PC-3 (cell line): Measurements from ENCODE around the gene GPR132. TPM values are rescaled to one million over a fixed set of nuclear protein-coding genes. Genes with fewer than 3 reads are reported as not detected.

Source experiments
- ATAC-seq: fragments of 200-7000 bp; cut with Tn5 transposase; 2 replicates; pipeline ENCODE4 v1.9.1; 2020; ENCODE audit warnings: mild to moderate bottlenecking, moderate library complexity
- BruUV-seq: library from RNA; stranded (reverse); fragments of 400-500 nt; replicated peaks from 2 replicates; lab custom pipeline; 2021; lab: Mats Ljungman, UMichigan
- CTCF ChIA-PET: fragments of 300-600 bp; sonication (Branson Sonifier 250); formaldehyde crosslinking; loops from one replicate; lab custom pipeline; 2022; ENCODE audit warnings: antibody characterized with exemption; lab: Charles Lee
- POLR2A ChIA-PET: fragments of 300-600 bp; sonication (Branson Sonifier 250); formaldehyde crosslinking; loops from one replicate; lab custom pipeline; 2022; ENCODE audit warnings: antibody characterized with exemption; ENCODE audit not compliant: unreplicated experiment; lab: Charles Lee
- DNase-seq: peaks from one replicate; pipeline ENCODE4 v3.0.0-alpha.2; 2015
- H2AFZ ChIP-seq: fragments of 300-600 bp; sonication (generic); 2 replicates; pipeline ENCODE4 v1.6.0; 2016; ENCODE audit warnings: antibody characterized with exemption, low read length
- H3F3A ChIP-seq: fragments of 300-600 bp; sonication (generic); one replicate; pipeline ENCODE4 v1.6.0; 2017; ENCODE audit warnings: antibody characterized with exemption, low read length, control low read depth, mild to moderate bottlenecking; ENCODE audit not compliant: unreplicated experiment
- H3K27ac ChIP-seq: fragments of 300-600 bp; sonication (generic); 2 replicates; pipeline ENCODE4 v1.5.1; 2016; ENCODE audit warnings: mild to moderate bottlenecking, low read length
- H3K27me3 ChIP-seq: fragments of 300-600 bp; sonication (generic); 2 replicates; pipeline ENCODE4 v1.6.1; 2016; ENCODE audit warnings: low read length, mixed read lengths
- H3K36me3 ChIP-seq: fragments of 300-600 bp; sonication (generic); 2 replicates; pipeline ENCODE4 v1.6.1; 2016; ENCODE audit warnings: low read depth, mixed run types, low read length, mixed read lengths
- H3K4me1 ChIP-seq: fragments of 300-600 bp; sonication (generic); 2 replicates; pipeline ENCODE4 v1.5.1; 2016; ENCODE audit warnings: low read length; ENCODE audit not compliant: insufficient read depth
- H3K4me2 ChIP-seq: fragments of 300-600 bp; sonication (generic); 2 replicates; pipeline ENCODE4 v1.6.0; 2016; ENCODE audit warnings: low read length
- H3K4me3 ChIP-seq: fragments of 300-600 bp; sonication (generic); 2 replicates; pipeline ENCODE4 v1.5.1; 2016; ENCODE audit warnings: mild to moderate bottlenecking, low read length, mixed read lengths
- H3K79me2 ChIP-seq: fragments of 300-600 bp; sonication (generic); 2 replicates; pipeline ENCODE4 v1.6.1; 2017; ENCODE audit warnings: low read length, mixed read lengths
- H3K9ac ChIP-seq: fragments of 300-600 bp; sonication (generic); 2 replicates; pipeline ENCODE4 v1.6.0; 2016; ENCODE audit warnings: mild to moderate bottlenecking, low read length
- H3K9me2 ChIP-seq: fragments of 300-600 bp; sonication (generic); replicated peaks from 2 replicates; pipeline ENCODE4 v1.6.1; 2016; ENCODE audit warnings: mixed run types, low read length, mixed read lengths
- H3K9me3 ChIP-seq: fragments of 300-600 bp; sonication (generic); 2 replicates; pipeline ENCODE4 v1.6.1; 2016; ENCODE audit warnings: low read length, mixed read lengths
- H4K20me1 ChIP-seq: fragments of 300-600 bp; sonication (generic); 2 replicates; pipeline ENCODE4 v1.6.1; 2016; ENCODE audit warnings: low read length, mixed read lengths
- EZH2 ChIP-seq: fragments of 300-600 bp; sonication (generic); IDR thresholded peaks from one replicate; pipeline ENCODE4 v1.6.1; 2017; ENCODE audit warnings: antibody characterized with exemption, mild to moderate bottlenecking, low read length; ENCODE audit not compliant: unreplicated experiment
- EZH2phosphoT487 ChIP-seq: fragments of 300-600 bp; sonication (generic); IDR thresholded peaks from 2 replicates; pipeline ENCODE4 v1.6.1; 2018; ENCODE audit warnings: mild to moderate bottlenecking, antibody characterized with exemption, low read length, borderline replicate concordance
- intact Hi-C: fragments of 100-400 bp; cut with micrococcal nuclease; formaldehyde crosslinking; loops from 2 replicates; pipeline ENCODE4 v1.9.0; 2023
- total RNA-seq: library from RNA; depleted of rRNA; stranded (reverse); fragments of >200 nt; gene quantifications from 2 replicates; pipeline ENCODE4 v1.2.3, GENCODE V29; 2014
- TF ChIP-seq, protein P1 (sequence below): fragments of 300-600 bp; sonication (generic); conservative IDR thresholded peaks from 2 replicates; pipeline ENCODE4 v1.5.1; 2017; ENCODE audit warnings: antibody characterized with exemption, low read depth, mild to moderate bottlenecking, low read length

The GPR132 gene
- total RNA-seq, 1 experiment from 2014 or later, result 0.04 TPM

DNA sequence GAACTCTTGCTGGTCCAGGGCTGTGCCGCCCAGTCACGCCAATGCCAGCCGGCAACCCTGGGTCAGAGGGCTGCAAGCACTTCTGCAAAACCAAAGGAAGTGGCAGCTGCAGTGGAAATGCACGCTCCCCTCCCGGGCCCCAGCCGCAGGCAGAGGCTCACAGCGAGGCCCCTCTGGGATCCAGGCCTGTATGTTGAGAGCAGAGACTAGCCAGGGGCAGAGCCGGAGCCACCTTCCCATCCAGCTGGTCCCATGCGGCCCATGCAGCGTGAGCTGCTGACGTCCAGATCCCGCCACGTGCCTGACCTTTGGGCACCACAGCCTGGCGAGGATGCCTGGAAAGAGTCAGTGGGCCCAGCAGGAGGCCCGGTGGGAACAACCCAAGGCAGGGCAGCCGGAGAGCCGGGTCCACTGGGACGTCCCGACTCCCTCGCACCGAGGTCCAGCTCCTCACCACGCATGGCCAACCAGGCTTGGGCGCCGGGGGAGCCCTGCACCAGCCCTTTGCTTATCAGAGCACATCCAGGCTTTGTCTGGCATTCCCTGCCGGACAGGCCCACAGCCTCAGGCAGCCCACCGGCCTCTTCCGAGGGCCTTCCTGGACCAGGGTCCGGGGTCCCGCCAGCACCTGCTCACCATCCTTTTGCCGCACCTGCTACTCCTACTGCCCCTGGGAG is 4.3 kb downstream of the GPR132 start:
- BruUV-seq, result no TSS peak
- Histone ChIP-seq H3K4me3 (no peak overlapping the region), H3K9me2 (no peaks in the 10 kb centered on the region), H3K4me1 (peaks cover 11% of the 10 kb centered on the region), H3K79me2 (no peaks in the 10 kb centered on the region), H3K4me2 (no peak overlapping the region), H4K20me1 (no peaks in the 10 kb centered on the region), H3F3A (no peaks in the 10 kb centered on the region), H2AFZ (no peak overlapping the region), H3K27me3 (no peaks in the 10 kb centered on the region), H3K27ac (no peak overlapping the region), H3K36me3 (no peaks in the 10 kb centered on the region), H3K9me3 (no peaks in the 10 kb centered on the region), H3K9ac (no peak overlapping the region)
- no peak for ATAC-seq
- TF ChIP-seq, protein P1, sequence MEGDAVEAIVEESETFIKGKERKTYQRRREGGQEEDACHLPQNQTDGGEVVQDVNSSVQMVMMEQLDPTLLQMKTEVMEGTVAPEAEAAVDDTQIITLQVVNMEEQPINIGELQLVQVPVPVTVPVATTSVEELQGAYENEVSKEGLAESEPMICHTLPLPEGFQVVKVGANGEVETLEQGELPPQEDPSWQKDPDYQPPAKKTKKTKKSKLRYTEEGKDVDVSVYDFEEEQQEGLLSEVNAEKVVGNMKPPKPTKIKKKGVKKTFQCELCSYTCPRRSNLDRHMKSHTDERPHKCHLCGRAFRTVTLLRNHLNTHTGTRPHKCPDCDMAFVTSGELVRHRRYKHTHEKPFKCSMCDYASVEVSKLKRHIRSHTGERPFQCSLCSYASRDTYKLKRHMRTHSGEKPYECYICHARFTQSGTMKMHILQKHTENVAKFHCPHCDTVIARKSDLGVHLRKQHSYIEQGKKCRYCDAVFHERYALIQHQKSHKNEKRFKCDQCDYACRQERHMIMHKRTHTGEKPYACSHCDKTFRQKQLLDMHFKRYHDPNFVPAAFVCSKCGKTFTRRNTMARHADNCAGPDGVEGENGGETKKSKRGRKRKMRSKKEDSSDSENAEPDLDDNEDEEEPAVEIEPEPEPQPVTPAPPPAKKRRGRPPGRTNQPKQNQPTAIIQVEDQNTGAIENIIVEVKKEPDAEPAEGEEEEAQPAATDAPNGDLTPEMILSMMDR, result no peak
- TF ChIP-seq EZH2phosphoT487, result no peak
- no peak for TF ChIP-seq EZH2
- no peak for DNase-seq
- ChIA-PET CTCF (no interaction called here), POLR2A (interaction anchor here (0.6 kb wide), 1 partner anchor 132 kb away, joined by 5 read pairs; no protein-coding TSS in a partner anchor)
- intact Hi-C loops, result no loop called here

DNA sequence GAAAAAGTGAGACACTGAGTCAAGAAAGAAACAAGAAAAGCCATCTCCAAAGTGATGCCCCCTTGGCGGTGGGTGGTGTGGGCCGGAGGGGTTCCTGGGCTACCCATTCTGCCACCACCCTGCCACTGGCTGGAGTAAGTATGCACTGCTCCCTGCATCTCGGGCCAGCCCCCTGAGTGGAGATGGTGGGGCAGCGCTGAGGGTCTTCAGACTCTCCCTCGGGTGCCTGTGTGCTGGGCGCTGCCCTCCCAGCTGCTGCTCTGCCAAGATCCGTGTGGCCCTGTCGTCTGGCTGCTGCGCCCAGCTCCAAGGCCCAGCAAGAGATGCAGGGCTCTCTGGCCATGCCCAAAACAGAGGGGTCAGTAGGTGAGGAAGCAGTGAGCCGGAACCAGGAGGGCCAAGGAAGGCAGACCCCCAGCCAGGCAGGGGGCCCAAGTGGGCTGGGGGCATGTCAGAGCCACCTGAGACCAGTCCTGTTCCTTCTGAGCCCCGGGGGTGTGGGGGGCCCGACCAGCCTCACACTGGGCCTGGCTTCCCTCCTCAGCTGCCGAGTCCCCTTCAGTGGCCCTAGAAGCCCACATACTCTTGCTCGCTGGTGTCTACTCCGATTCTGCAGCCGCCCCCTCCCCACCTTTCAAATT is 5.2 kb downstream of the GPR132 start:
- Histone ChIP-seq H3K9me2 (no peaks in the 10 kb centered on the region), H3K9ac (no peak overlapping the region), H3K79me2 (no peaks in the 10 kb centered on the region), H3K27ac (no peak overlapping the region), H3K4me1 (peaks cover 2% of the 10 kb centered on the region), H3K4me2 (no peak overlapping the region), H4K20me1 (no peaks in the 10 kb centered on the region), H3K36me3 (no peaks in the 10 kb centered on the region), H3K27me3 (no peaks in the 10 kb centered on the region), H3K4me3 (no peak overlapping the region), H3K9me3 (no peaks in the 10 kb centered on the region), H2AFZ (no peak overlapping the region), H3F3A (no peaks in the 10 kb centered on the region)
- no peak for DNase-seq
- intact Hi-C loops, result no loop called here
- no TSS peak for BruUV-seq
- ChIA-PET POLR2A (no interaction called here), CTCF (no interaction called here)
- no peak for ATAC-seq
- TF ChIP-seq, protein P1, result no peak
- TF ChIP-seq EZH2, result no peak
- no peak for TF ChIP-seq EZH2phosphoT487
